ENCODE results near the gene PAX8. TPM values are rescaled to one million over a fixed set of nuclear protein-coding genes. Genes with fewer than 3 reads are reported as not detected.
"Not testable (repeated sequence)": the region's sequence is repeated elsewhere in the genome, so short reads cannot be mapped to it uniquely, and the experiment has no call there.

PAX8 gene
- total and polyA plus RNA-seq, 2 experiments from 2014 or later: 0.16 TPM; not detected in 1

GRCh38 chr2:113318941-113319340, 40.2 kb upstream of the PAX8 start:
- H3K9me3 ChIP-seq (ENCODE audit: low read depth); H2AFZ ChIP-seq; H3K4me1 ChIP-seq (ENCODE audit: insufficient read depth); H3K4me3 ChIP-seq; H3K36me3 ChIP-seq (replicated peaks; ENCODE audit: insufficient read depth, low read depth); H3K27ac ChIP-seq; H3K27me3 ChIP-seq; H4K20me1 ChIP-seq (ENCODE audit: insufficient read depth, poor library complexity, severe bottlenecking); H3K9me2 ChIP-seq (replicated peaks; ENCODE audit: insufficient read depth); DNase-seq (ENCODE audit: low spot score); H3K4me2 ChIP-seq; H3K79me2 ChIP-seq: not testable (repeated sequence)
- 74% methylated on average over 3 of the region's 3 CpGs for WGBS (ENCODE audit: low lambda C conversion rate, missing lambda C conversion rate)

GRCh38 chr2:113316085-113316484, 37.4 kb upstream of the PAX8 start:
- H3K9me3 ChIP-seq (ENCODE audit: low read depth): no peaks in the 10 kb centered on the region
- no peak for DNase-seq (ENCODE audit: low spot score)
- H3K27ac ChIP-seq: no peak overlapping the region
- 73% methylated on average over 2 of the region's 2 CpGs for WGBS (ENCODE audit: low lambda C conversion rate, missing lambda C conversion rate)
- no peaks in the 10 kb centered on the region for H3K4me1 ChIP-seq (ENCODE audit: insufficient read depth)
- H4K20me1 ChIP-seq (ENCODE audit: insufficient read depth, poor library complexity, severe bottlenecking): no peaks in the 10 kb centered on the region
- H3K4me2 ChIP-seq: no peak overlapping the region
- TF ChIP-seq EZH2 (IDR thresholded peaks at IDR 0.05; ENCODE audit: borderline replicate concordance) (no peak), CTCF (IDR thresholded peaks at IDR 0.05; ENCODE audit: poor library complexity) (no peak), EZH2phosphoT487 (IDR thresholded peaks at IDR 0.05; ENCODE audit: low read depth, severe bottlenecking, unreplicated experiment) (no peak)
- no peaks in the 10 kb centered on the region for H3K36me3 ChIP-seq (replicated peaks; ENCODE audit: insufficient read depth, low read depth)
- peaks cover 8% of the 10 kb centered on the region for H3K27me3 ChIP-seq
- H3K4me3 ChIP-seq: no peak overlapping the region
- H3K79me2 ChIP-seq: no peaks in the 10 kb centered on the region
- H3K9me2 ChIP-seq (replicated peaks; ENCODE audit: insufficient read depth): no peaks in the 10 kb centered on the region
- H2AFZ ChIP-seq: no peak overlapping the region

DNA sequence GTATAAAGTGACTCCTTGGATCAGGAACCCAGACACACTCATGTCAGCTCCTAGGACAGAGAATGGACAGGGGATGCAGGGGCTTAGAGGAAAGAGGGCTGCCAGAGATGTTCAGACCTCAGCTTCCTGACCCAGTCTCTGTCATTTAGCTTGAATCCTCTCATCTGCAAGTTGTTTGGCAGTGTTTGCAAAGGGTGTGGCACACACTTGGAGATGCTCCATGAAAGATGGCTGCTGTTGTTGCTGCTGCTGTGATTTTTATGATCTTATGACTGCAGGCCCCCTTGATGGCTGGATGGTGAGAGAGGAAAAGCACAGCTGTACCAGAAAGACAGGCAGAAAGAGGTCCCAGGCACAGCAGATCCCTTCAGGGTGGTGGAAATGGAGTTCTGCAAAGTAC, 35.9 kb upstream of the PAX8 start:
- H4K20me1 ChIP-seq (ENCODE audit: insufficient read depth, poor library complexity, severe bottlenecking); H3K4me3 ChIP-seq; H3K36me3 ChIP-seq (replicated peaks; ENCODE audit: insufficient read depth, low read depth); H2AFZ ChIP-seq; DNase-seq (ENCODE audit: low spot score); H3K9me2 ChIP-seq (replicated peaks; ENCODE audit: insufficient read depth); H3K79me2 ChIP-seq; H3K27me3 ChIP-seq; H3K9me3 ChIP-seq (ENCODE audit: low read depth); H3K4me1 ChIP-seq (ENCODE audit: insufficient read depth); H3K27ac ChIP-seq; H3K4me2 ChIP-seq: not testable (repeated sequence)

- not testable (repeated sequence) for H3K27ac ChIP-seq; H3K27me3 ChIP-seq; H3K9me2 ChIP-seq (replicated peaks; ENCODE audit: insufficient read depth); H3K4me2 ChIP-seq; H4K20me1 ChIP-seq (ENCODE audit: insufficient read depth, poor library complexity, severe bottlenecking); H3K79me2 ChIP-seq; H3K9me3 ChIP-seq (ENCODE audit: low read depth); DNase-seq (ENCODE audit: low spot score); H3K4me1 ChIP-seq (ENCODE audit: insufficient read depth); H3K36me3 ChIP-seq (replicated peaks; ENCODE audit: insufficient read depth, low read depth); H2AFZ ChIP-seq; H3K4me3 ChIP-seq
- 96% methylated on average over 3 of the region's 3 CpGs for WGBS (ENCODE audit: low lambda C conversion rate, missing lambda C conversion rate)
These were observed 35.5 kb upstream of the PAX8 start for GRCh38 chr2:113314176-113314575.

DNA sequence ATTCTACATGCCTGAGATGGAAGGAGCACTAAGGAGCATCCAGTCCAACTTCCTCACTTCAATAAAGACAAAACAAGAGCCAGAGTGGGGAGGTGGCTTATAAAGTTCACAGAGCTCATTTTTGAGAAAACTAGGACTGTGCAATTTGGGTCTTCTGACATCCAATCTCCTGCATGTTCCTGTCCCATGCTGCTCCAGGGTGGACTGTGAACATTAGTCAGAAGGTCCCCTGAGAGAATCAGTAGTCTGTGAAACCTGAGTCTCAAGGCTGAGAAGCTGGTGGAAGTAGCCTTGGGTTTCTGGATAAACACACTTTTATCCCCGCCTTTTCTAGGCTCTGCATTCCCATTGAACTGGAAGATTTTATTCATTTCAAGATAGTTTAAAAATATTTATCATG, 33.1 kb upstream of the PAX8 start:
- WGBS (ENCODE audit: low lambda C conversion rate, missing lambda C conversion rate): 92% methylated on average over 1 of the region's 1 CpG
- not testable (repeated sequence) for H4K20me1 ChIP-seq (ENCODE audit: insufficient read depth, poor library complexity, severe bottlenecking); H3K27ac ChIP-seq; H3K9me3 ChIP-seq (ENCODE audit: low read depth); H3K9me2 ChIP-seq (replicated peaks; ENCODE audit: insufficient read depth); H3K4me1 ChIP-seq (ENCODE audit: insufficient read depth); H2AFZ ChIP-seq; H3K4me3 ChIP-seq; H3K36me3 ChIP-seq (replicated peaks; ENCODE audit: insufficient read depth, low read depth); H3K27me3 ChIP-seq; H3K79me2 ChIP-seq; DNase-seq (ENCODE audit: low spot score); H3K4me2 ChIP-seq

DNA sequence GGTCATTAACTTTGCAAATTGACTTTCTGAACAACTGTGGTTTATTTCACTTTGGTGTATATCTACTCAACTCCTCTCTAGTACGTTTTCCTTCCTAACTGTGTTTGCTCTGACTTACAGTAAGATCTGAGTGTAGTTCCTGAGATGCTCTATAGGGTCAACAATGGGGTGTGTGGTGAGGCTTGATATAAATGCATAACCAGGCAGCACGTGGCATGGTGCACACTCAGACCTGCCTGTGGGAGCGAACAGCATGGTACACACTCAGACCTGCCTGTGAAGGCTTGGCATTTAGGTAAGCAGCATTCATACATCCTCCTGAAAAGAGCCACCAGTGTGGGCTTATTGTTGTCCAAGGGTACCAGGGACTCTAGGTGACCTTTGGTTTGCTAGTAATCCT, 32.5 kb upstream of the PAX8 start:
- H2AFZ ChIP-seq; H3K4me2 ChIP-seq; DNase-seq (ENCODE audit: low spot score); H3K27ac ChIP-seq; H3K9me2 ChIP-seq (replicated peaks; ENCODE audit: insufficient read depth); H4K20me1 ChIP-seq (ENCODE audit: insufficient read depth, poor library complexity, severe bottlenecking); H3K79me2 ChIP-seq; H3K9me3 ChIP-seq (ENCODE audit: low read depth); H3K4me1 ChIP-seq (ENCODE audit: insufficient read depth); H3K36me3 ChIP-seq (replicated peaks; ENCODE audit: insufficient read depth, low read depth); H3K4me3 ChIP-seq; H3K27me3 ChIP-seq: not testable (repeated sequence)
- 93% methylated on average over 3 of the region's 3 CpGs for WGBS (ENCODE audit: low lambda C conversion rate, missing lambda C conversion rate)

Measured in hepatocyte (in vitro differentiated cells).